SU-DHL-6 (cell line): Measurements from ENCODE around the gene ABCA3.

Experiments used
- EZH2phosphoT487 ChIP-seq: fragments of 200-600 bp; sonication (generic), shearing (Covaris generic); conservative IDR thresholded peaks from 2 replicates; pipeline ENCODE4 v1.6.1; 2018; ENCODE audit warnings: mild to moderate bottlenecking, antibody characterized with exemption, low read length, moderate library complexity, mixed read lengths
- TF ChIP-seq, protein P1 (sequence below): fragments of 200-600 bp; sonication (generic); IDR thresholded peaks from one replicate; pipeline ENCODE4 v1.5.1; 2017; ENCODE audit warnings: antibody characterized with exemption, mild to moderate bottlenecking, low read length, moderate library complexity; ENCODE audit not compliant: insufficient read depth, poor library complexity, severe bottlenecking

DNA sequence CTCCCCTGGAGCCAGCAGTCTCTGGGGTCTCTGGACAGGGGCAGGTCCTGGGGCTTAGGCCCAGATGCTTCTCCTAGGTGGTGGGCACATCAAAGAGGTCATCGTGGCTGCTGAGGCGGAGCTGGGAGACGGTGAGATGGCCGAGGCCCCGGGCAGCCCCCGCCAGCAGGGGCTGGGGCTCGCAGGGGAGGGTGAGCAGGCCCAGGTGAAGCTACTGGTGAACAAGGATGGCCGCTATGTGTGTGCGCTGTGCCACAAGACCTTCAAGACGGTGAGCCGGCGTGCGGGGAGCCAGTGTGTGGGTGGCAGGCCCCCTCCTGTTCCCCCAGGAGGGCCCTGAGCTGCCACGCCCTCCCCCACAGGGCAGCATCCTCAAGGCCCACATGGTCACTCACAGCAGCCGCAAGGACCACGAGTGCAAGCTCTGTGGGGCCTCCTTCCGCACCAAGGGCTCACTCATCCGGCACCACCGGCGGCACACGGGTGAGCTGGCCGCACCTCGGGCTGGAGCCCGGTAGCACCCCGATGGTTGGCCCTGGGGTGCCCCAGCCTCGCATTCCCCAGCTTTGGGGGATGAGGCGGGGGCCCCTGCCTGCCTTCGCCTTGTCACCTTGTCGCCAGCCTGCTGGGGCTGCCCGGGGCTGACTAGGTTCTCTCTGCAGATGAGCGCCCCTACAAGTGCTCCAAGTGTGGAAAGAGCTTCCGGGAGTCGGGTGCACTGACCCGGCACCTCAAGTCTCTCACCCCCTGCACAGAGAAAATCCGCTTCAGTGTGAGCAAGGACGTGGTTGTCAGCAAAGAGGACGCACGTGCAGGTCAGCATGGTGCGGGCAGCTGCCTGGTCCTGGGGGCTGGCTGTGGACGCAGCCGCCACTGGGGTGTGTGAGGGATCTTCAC, 108.2 kb downstream of the ABCA3 start:
- TF ChIP-seq, protein P1, sequence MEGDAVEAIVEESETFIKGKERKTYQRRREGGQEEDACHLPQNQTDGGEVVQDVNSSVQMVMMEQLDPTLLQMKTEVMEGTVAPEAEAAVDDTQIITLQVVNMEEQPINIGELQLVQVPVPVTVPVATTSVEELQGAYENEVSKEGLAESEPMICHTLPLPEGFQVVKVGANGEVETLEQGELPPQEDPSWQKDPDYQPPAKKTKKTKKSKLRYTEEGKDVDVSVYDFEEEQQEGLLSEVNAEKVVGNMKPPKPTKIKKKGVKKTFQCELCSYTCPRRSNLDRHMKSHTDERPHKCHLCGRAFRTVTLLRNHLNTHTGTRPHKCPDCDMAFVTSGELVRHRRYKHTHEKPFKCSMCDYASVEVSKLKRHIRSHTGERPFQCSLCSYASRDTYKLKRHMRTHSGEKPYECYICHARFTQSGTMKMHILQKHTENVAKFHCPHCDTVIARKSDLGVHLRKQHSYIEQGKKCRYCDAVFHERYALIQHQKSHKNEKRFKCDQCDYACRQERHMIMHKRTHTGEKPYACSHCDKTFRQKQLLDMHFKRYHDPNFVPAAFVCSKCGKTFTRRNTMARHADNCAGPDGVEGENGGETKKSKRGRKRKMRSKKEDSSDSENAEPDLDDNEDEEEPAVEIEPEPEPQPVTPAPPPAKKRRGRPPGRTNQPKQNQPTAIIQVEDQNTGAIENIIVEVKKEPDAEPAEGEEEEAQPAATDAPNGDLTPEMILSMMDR = no peak
- no peak for TF ChIP-seq EZH2phosphoT487
